K562 (cell line): ENCODE data around the gene MCFD2. TPM values are rescaled to one million over a fixed set of nuclear protein-coding genes. Genes with fewer than 3 reads are reported as not detected.

Experiments
- BCOR ChIP-seq: fragments of 450-650 bp; IDR thresholded peaks from 2 replicates; pipeline ENCODE4 v1.6.1; 2016
- COPS2 ChIP-seq: fragments of 450-650 bp; conservative IDR thresholded peaks from 2 replicates; pipeline ENCODE4 v1.6.1; 2016; ENCODE audit warnings: mild to moderate bottlenecking, moderate library complexity
- ILK ChIP-seq: fragments of 450-650 bp; IDR thresholded peaks from 2 replicates; pipeline ENCODE4 v1.6.1; 2016; ENCODE audit warnings: missing genetic modification characterization, low read depth, mild to moderate bottlenecking, missing compliant biosample characterization, moderate library complexity, borderline replicate concordance
- RFX7 ChIP-seq: fragments of 250-450 bp; sonication (Bioruptor Pico); IDR thresholded peaks from 2 replicates; pipeline ENCODE4 v1.5.1; 2021; ENCODE audit warnings: mild to moderate bottlenecking
- SMAD3 ChIP-seq: fragments of 450-650 bp; formaldehyde crosslinking; conservative IDR thresholded peaks from 2 replicates; pipeline ENCODE4 v1.4.0; 2020; ENCODE audit warnings: mild to moderate bottlenecking
- SP1 ChIP-seq: sonication (generic); formaldehyde crosslinking; IDR thresholded peaks from 2 replicates; pipeline ENCODE4 v1.8.1; 2022; ENCODE audit warnings: mild to moderate bottlenecking, missing genetic modification reagents
- STAT5A ChIP-seq: IDR thresholded peaks from 2 replicates; pipeline ENCODE4 v1.6.1; 2012; ENCODE audit warnings: low read length, inconsistent platforms, borderline replicate concordance
- STAT5B ChIP-seq: fragments of 250-450 bp; sonication (Bioruptor Pico); IDR thresholded peaks from 2 replicates; pipeline ENCODE4 v1.8.0; 2021; ENCODE audit warnings: mild to moderate bottlenecking, inconsistent platforms
- TBL1XR1 ChIP-seq, 2 experiments: IDR thresholded peaks; 2 replicates each; pipeline ENCODE4 v1.6.1; 2012; ENCODE audit warnings: improper control_type of control experiment in 2 of 2, low read length in 2 of 2, mild to moderate bottlenecking in 1 of 2
- TCFL5 ChIP-seq: fragments of 250-450 bp; sonication (Bioruptor Pico); conservative IDR thresholded peaks from 2 replicates; pipeline ENCODE4 v1.6.1; 2021; ENCODE audit warnings: mild to moderate bottlenecking, moderate library complexity, matching md5 sums
- ZNF551 ChIP-seq: fragments of 250-450 bp; sonication (Bioruptor Pico); IDR thresholded peaks from 2 replicates; pipeline ENCODE4 v1.5.0; 2021; ENCODE audit warnings: mild to moderate bottlenecking, moderate library complexity
- polyA plus RNA-seq, 8 experiments: library from polyadenylated mRNA; depleted of rRNA in 4 of 8; stranded (reverse) in 5 of 8; unstranded in 3 of 8; fragments of >200 nt; fragmentation: Nextera tagmentation in 2 of 8; fragmentation: Illumina TruSeq in 1 of 8; extraction: Ambion mirVana in 2 of 8; extraction: Trizol in 1 of 8; gene quantifications; 2 replicates each; pipeline versions ENCODE4 v1.2.1 to v1.2.3, GENCODE V29; 2011 to 2014; ENCODE audit warnings: inconsistent platforms in 1 of 8, missing spikeins in 1 of 8
- total RNA-seq, 7 experiments: library from RNA; depleted of rRNA in 6 of 7; stranded (reverse); fragments of >200 nt in 6 of 7; fragmentation: Illumina TruSeq in 2 of 7; extraction: Trizol in 2 of 7; gene quantifications; 2 replicates each; pipeline versions ENCODE4 v1.2.1 to v1.2.3, GENCODE V29; 2011 to 2021; ENCODE audit warnings: low replicate concordance in 1 of 7
- TF ChIP-seq, protein P1 (sequence below): fragments of 450-650 bp; IDR thresholded peaks from 2 replicates; pipeline ENCODE4 v1.6.1; 2017; ENCODE audit warnings: mild to moderate bottlenecking, moderate library complexity
- TF ChIP-seq, protein P2 (sequence below): sonication (generic); formaldehyde crosslinking; IDR thresholded peaks from 2 replicates; pipeline ENCODE4 v1.8.0; 2022; ENCODE audit warnings: mild to moderate bottlenecking, missing genetic modification reagents, borderline replicate concordance
- TF ChIP-seq, protein P3 (sequence below): sonication (generic); formaldehyde crosslinking; IDR thresholded peaks from 2 replicates; pipeline ENCODE4 v1.8.0; 2022; ENCODE audit warnings: mild to moderate bottlenecking, missing genetic modification reagents
- TF ChIP-seq, protein P4 (sequence below): conservative IDR thresholded peaks from 2 replicates; pipeline ENCODE4 v1.6.1; 2011; ENCODE audit warnings: low read depth, mild to moderate bottlenecking, low read length; ENCODE audit not compliant: control insufficient read depth
- TF ChIP-seq, protein P5 (sequence below), 2 experiments: fragments of 450-650 bp; conservative IDR thresholded peaks; 2 replicates each; pipeline ENCODE4 v1.6.1; 2017; ENCODE audit warnings: mild to moderate bottlenecking in 2 of 2, moderate library complexity in 2 of 2

MCFD2 gene
- total and polyA plus RNA-seq, 9 of the 15 experiments (the other 6 are each of a cell fraction or from before 2014, with no cell fraction given), result 78.6 to 237 (median 123) TPM

DNA sequence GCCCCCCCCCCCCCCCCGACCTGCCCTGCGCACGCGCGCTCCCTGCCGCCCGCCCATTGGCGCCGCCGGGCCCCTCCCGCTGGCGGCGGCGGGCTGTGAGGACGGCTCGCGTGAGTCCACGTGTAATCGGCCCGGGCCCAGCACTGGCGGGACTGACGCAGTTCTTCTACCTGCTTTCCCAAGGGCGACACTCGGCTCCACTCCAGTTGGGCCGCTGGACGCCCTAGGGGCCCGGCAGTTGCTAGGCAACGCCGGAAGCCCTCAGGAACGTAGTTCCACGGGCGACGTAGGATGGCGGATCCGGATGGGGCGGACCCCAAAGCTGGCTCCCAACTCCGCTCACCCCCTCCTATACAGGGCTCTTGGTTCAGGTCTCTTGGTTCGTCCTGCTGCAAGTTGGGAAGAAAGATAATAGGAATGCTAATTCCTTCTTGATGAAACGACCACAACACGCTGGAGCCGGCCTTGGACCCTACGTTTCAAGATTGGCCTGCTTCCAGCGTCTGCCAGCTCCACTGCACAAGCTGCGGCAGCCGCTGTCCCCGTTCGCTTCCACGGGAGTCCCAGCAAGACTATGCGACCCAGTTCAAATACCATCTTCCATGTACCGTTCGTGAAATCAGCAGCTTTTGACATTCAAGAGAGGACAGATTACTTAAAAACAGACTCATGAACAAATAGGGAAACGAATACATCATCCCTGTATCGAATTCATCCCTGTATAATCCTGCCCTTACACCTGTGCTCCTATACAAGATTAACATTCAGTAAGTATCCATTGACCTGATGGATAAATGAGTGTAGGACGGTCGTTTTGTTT, 415 bp upstream of the MCFD2 start (continued):
- TF ChIP-seq, protein P1, sequence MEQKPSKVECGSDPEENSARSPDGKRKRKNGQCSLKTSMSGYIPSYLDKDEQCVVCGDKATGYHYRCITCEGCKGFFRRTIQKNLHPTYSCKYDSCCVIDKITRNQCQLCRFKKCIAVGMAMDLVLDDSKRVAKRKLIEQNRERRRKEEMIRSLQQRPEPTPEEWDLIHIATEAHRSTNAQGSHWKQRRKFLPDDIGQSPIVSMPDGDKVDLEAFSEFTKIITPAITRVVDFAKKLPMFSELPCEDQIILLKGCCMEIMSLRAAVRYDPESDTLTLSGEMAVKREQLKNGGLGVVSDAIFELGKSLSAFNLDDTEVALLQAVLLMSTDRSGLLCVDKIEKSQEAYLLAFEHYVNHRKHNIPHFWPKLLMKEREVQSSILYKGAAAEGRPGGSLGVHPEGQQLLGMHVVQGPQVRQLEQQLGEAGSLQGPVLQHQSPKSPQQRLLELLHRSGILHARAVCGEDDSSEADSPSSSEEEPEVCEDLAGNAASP, result no peak
- TF ChIP-seq STAT5A (no peak), BCOR (no peak; the same call in 1 of the 2 replicates), TBL1XR1 (IDR thresholded peaks at IDR 0.05; ENCODE audit: low read length in 2 of 2) (peak in 1 of 2 experiments; percentile 15; a peak in 1 of 4 replicates), ILK (tag) (no peak), SMAD3 (CRISPR knock-in tag) (no peak), COPS2 (no peak), SP1 (CRISPR knock-in tag) (peak; percentile 51; the same call in 1 of the 2 replicates), ZNF551 (CRISPR knock-in tag) (no peak), RFX7 (CRISPR knock-in tag) (no peak), TCFL5 (CRISPR knock-in tag) (no peak), STAT5B (CRISPR knock-in tag) (no peak)
- TF ChIP-seq, protein P2, sequence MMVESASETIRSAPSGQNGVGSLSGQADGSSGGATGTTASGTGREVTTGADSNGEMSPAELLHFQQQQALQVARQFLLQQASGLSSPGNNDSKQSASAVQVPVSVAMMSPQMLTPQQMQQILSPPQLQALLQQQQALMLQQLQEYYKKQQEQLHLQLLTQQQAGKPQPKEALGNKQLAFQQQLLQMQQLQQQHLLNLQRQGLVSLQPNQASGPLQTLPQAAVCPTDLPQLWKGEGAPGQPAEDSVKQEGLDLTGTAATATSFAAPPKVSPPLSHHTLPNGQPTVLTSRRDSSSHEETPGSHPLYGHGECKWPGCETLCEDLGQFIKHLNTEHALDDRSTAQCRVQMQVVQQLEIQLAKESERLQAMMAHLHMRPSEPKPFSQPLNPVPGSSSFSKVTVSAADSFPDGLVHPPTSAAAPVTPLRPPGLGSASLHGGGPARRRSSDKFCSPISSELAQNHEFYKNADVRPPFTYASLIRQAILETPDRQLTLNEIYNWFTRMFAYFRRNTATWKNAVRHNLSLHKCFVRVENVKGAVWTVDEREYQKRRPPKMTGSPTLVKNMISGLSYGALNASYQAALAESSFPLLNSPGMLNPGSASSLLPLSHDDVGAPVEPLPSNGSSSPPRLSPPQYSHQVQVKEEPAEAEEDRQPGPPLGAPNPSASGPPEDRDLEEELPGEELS (CRISPR knock-in tag), result no peak
- TF ChIP-seq, protein P3, sequence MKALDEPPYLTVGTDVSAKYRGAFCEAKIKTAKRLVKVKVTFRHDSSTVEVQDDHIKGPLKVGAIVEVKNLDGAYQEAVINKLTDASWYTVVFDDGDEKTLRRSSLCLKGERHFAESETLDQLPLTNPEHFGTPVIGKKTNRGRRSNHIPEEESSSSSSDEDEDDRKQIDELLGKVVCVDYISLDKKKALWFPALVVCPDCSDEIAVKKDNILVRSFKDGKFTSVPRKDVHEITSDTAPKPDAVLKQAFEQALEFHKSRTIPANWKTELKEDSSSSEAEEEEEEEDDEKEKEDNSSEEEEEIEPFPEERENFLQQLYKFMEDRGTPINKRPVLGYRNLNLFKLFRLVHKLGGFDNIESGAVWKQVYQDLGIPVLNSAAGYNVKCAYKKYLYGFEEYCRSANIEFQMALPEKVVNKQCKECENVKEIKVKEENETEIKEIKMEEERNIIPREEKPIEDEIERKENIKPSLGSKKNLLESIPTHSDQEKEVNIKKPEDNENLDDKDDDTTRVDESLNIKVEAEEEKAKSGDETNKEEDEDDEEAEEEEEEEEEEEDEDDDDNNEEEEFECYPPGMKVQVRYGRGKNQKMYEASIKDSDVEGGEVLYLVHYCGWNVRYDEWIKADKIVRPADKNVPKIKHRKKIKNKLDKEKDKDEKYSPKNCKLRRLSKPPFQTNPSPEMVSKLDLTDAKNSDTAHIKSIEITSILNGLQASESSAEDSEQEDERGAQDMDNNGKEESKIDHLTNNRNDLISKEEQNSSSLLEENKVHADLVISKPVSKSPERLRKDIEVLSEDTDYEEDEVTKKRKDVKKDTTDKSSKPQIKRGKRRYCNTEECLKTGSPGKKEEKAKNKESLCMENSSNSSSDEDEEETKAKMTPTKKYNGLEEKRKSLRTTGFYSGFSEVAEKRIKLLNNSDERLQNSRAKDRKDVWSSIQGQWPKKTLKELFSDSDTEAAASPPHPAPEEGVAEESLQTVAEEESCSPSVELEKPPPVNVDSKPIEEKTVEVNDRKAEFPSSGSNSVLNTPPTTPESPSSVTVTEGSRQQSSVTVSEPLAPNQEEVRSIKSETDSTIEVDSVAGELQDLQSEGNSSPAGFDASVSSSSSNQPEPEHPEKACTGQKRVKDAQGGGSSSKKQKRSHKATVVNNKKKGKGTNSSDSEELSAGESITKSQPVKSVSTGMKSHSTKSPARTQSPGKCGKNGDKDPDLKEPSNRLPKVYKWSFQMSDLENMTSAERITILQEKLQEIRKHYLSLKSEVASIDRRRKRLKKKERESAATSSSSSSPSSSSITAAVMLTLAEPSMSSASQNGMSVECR (CRISPR knock-in tag), result peak; percentile 93
- TF ChIP-seq, protein P4, sequence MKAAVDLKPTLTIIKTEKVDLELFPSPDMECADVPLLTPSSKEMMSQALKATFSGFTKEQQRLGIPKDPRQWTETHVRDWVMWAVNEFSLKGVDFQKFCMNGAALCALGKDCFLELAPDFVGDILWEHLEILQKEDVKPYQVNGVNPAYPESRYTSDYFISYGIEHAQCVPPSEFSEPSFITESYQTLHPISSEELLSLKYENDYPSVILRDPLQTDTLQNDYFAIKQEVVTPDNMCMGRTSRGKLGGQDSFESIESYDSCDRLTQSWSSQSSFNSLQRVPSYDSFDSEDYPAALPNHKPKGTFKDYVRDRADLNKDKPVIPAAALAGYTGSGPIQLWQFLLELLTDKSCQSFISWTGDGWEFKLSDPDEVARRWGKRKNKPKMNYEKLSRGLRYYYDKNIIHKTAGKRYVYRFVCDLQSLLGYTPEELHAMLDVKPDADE, result no peak; the same call in 1 of the 2 replicates
- TF ChIP-seq, protein P5, sequence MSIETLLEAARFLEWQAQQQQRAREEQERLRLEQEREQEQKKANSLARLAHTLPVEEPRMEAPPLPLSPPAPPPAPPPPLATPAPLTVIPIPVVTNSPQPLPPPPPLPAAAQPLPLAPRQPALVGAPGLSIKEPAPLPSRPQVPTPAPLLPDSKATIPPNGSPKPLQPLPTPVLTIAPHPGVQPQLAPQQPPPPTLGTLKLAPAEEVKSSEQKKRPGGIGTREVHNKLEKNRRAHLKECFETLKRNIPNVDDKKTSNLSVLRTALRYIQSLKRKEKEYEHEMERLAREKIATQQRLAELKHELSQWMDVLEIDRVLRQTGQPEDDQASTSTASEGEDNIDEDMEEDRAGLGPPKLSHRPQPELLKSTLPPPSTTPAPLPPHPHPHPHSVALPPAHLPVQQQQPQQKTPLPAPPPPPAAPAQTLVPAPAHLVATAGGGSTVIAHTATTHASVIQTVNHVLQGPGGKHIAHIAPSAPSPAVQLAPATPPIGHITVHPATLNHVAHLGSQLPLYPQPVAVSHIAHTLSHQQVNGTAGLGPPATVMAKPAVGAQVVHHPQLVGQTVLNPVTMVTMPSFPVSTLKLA (conservative IDR thresholded peaks at IDR 0.05), result peak; percentile 85 to 95
